Transverse colon (tissue), 4 donors: ENCODE results near the gene DNAJB8. TPM values are rescaled to one million over a fixed set of nuclear protein-coding genes. Genes with fewer than 3 reads are reported as not detected.

Experiments
- DNase-seq: peaks from one replicate; pipeline ENCODE4 v3.0.0-alpha.2; 2019
- H3K27ac ChIP-seq, 4 donors: fragments of 200-600 bp; sonication (generic); 2 replicates each; pipeline ENCODE4 v1.5.1; 2016 to 2018; ENCODE audit warnings: inconsistent platforms in 4 of 4
- H3K27me3 ChIP-seq: fragments of 200-600 bp; sonication (generic); 2 replicates; pipeline ENCODE4 v1.5.1; 2017; ENCODE audit warnings: inconsistent platforms
- H3K36me3 ChIP-seq, 4 donors: fragments of 200-600 bp; sonication (generic); 2 replicates each; pipeline ENCODE4 v1.5.1; 2017 to 2019; ENCODE audit warnings: inconsistent platforms in 4 of 4
- H3K4me1 ChIP-seq, 4 donors: fragments of 200-600 bp; sonication (generic); 2 replicates each; pipeline ENCODE4 v1.5.1; 2017 to 2020; ENCODE audit warnings: inconsistent platforms in 4 of 4
- H3K4me3 ChIP-seq, 4 donors: fragments of 200-600 bp; sonication (generic); 1 replicate in 1 of 4; 2 replicates in 3 of 4; pipeline versions ENCODE4 v1.5.1 to v1.6.1; 2017 to 2019; ENCODE audit warnings: inconsistent platforms in 4 of 4
- H3K9me3 ChIP-seq, 2 donors: fragments of 200-600 bp; sonication (generic); 2 replicates each; pipeline ENCODE4 v1.5.1; 2017 to 2019; ENCODE audit warnings: inconsistent platforms in 2 of 2
- EP300 ChIP-seq: sonication (generic); formaldehyde crosslinking; IDR thresholded peaks from one replicate; pipeline ENCODE4 v1.6.1; 2017; ENCODE audit warnings: antibody characterized with exemption, low read depth
- POLR2A ChIP-seq: fragments of 450-650 bp; IDR thresholded peaks from one replicate; pipeline ENCODE4 v1.6.1; 2016; ENCODE audit warnings: antibody characterized with exemption, mild to moderate bottlenecking, moderate library complexity
- POLR2AphosphoS5 ChIP-seq, 3 donors: sonication (generic); formaldehyde crosslinking; IDR thresholded peaks; one replicate each; pipeline ENCODE4 v1.6.1; 2016; ENCODE audit warnings: antibody characterized with exemption in 3 of 3
- WGBS, 2 donors: methylation state at CpG; one replicate each; pipeline ENCODE4 v1.1.5; 2018; ENCODE audit warnings: low coverage in 1 of 2; 5-methylcytosine and 5-hydroxymethylcytosine counted together
- in situ Hi-C, 4 donors: fragments of 200-750 bp; cut with MboI; loops; one replicate each; pipeline versions ENCODE4 v1.15.0 to v1.15.1; 2017; ENCODE audit warnings: low sequenced_read_pairs in 3 of 4, low pct_ligation_motif_present in 1 of 4, low pct_unique_long_range_greater_than_20kb in 1 of 4
- intact Hi-C: fragments of 100-400 bp; cut with DNase I; formaldehyde crosslinking; loops from one replicate; pipeline ENCODE4 v1.15.1; 2023; ENCODE audit warnings: low total_unique reads
- total RNA-seq, 4 donors: library from RNA; depleted of rRNA; stranded (reverse); fragments of >200 nt; gene quantifications; one replicate each; pipeline ENCODE4 v1.1.0, GENCODE V29; 2016
- TF ChIP-seq, protein P1 (sequence below), 5 experiments: fragments of 200-600 bp in 3 of 5; fragments of 450-650 bp in 2 of 5; sonication (generic) in 3 of 5; IDR thresholded peaks; 1 replicate in 2 of 5; 2 replicates in 3 of 5; pipeline ENCODE4 v1.5.1; 2016 to 2017; ENCODE audit warnings: antibody characterized with exemption in 5 of 5, inconsistent platforms in 3 of 5, mild to moderate bottlenecking in 2 of 5, moderate library complexity in 1 of 5

Gene DNAJB8
- total RNA-seq, 4 donors from 2014 or later = not detected

GRCh38 chr3:128505771-128506170 lies 39.1 kb upstream of the DNAJB8 start:
- WGBS, 2 donors = 78 to 92% methylated on average over 1 to 3 of the region's 3 CpGs
- no peak for DNase-seq
- no peaks in the 10 kb centered on the region for H3K36me3 ChIP-seq
- H3K4me1 ChIP-seq = no peaks in the 10 kb centered on the region
- peaks cover 47% of the 10 kb centered on the region for H3K27me3 ChIP-seq
- H3K4me3 ChIP-seq = no peak overlapping the region
- intact Hi-C loops = no loop called here
- in situ Hi-C loops = no loop called here
- H3K9me3 ChIP-seq = no peaks in the 10 kb centered on the region
- H3K27ac ChIP-seq = no peak overlapping the region
- TF ChIP-seq, protein P1, sequence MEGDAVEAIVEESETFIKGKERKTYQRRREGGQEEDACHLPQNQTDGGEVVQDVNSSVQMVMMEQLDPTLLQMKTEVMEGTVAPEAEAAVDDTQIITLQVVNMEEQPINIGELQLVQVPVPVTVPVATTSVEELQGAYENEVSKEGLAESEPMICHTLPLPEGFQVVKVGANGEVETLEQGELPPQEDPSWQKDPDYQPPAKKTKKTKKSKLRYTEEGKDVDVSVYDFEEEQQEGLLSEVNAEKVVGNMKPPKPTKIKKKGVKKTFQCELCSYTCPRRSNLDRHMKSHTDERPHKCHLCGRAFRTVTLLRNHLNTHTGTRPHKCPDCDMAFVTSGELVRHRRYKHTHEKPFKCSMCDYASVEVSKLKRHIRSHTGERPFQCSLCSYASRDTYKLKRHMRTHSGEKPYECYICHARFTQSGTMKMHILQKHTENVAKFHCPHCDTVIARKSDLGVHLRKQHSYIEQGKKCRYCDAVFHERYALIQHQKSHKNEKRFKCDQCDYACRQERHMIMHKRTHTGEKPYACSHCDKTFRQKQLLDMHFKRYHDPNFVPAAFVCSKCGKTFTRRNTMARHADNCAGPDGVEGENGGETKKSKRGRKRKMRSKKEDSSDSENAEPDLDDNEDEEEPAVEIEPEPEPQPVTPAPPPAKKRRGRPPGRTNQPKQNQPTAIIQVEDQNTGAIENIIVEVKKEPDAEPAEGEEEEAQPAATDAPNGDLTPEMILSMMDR (IDR thresholded peaks at IDR 0.05) = no peak
- no peak for TF ChIP-seq EP300

GRCh38 chr3:128504963-128505730 lies 38.5 kb upstream of the DNAJB8 start:
- 86 to 98% methylated on average over 5 to 12 of the region's 12 CpGs for WGBS, 2 donors
- H3K9me3 ChIP-seq = no peaks in the 10 kb centered on the region
- no peaks in the 10 kb centered on the region for H3K4me1 ChIP-seq
- in situ Hi-C loops = no loop called here
- intact Hi-C loops = no loop called here
- H3K27me3 ChIP-seq = peaks cover 53% of the 10 kb centered on the region
- TF ChIP-seq POLR2AphosphoS5 (IDR thresholded peaks at IDR 0.05) = no peak
- TF ChIP-seq POLR2A = no peak
- TF ChIP-seq EP300 = no peak
- TF ChIP-seq, protein P1 (IDR thresholded peaks at IDR 0.05) = no peak
- no peaks in the 10 kb centered on the region for H3K36me3 ChIP-seq
- H3K27ac ChIP-seq = no peak overlapping the region
- H3K4me3 ChIP-seq = no peak overlapping the region
- no peak for DNase-seq

GRCh38 chr3:128504533-128504915 lies 37.8 kb upstream of the DNAJB8 start:
- H3K27ac ChIP-seq = no peak overlapping the region
- no peaks in the 10 kb centered on the region for H3K9me3 ChIP-seq
- intact Hi-C loops = no loop called here
- no peak for DNase-seq
- no peaks in the 10 kb centered on the region for H3K4me1 ChIP-seq
- no peak overlapping the region for H3K4me3 ChIP-seq
- peaks cover 54% of the 10 kb centered on the region for H3K27me3 ChIP-seq
- TF ChIP-seq, protein P1 (IDR thresholded peaks at IDR 0.05) = no peak
- TF ChIP-seq POLR2A (no peak), EP300 (no peak), POLR2AphosphoS5 (IDR thresholded peaks at IDR 0.05) (no peak)
- in situ Hi-C loops = no loop called here
- no peaks in the 10 kb centered on the region for H3K36me3 ChIP-seq
- 90% methylated on average over 5 of the region's 8 CpGs; no CpG with 5 or more reads in 1 of the 2 donors for WGBS, 2 donors

DNA sequence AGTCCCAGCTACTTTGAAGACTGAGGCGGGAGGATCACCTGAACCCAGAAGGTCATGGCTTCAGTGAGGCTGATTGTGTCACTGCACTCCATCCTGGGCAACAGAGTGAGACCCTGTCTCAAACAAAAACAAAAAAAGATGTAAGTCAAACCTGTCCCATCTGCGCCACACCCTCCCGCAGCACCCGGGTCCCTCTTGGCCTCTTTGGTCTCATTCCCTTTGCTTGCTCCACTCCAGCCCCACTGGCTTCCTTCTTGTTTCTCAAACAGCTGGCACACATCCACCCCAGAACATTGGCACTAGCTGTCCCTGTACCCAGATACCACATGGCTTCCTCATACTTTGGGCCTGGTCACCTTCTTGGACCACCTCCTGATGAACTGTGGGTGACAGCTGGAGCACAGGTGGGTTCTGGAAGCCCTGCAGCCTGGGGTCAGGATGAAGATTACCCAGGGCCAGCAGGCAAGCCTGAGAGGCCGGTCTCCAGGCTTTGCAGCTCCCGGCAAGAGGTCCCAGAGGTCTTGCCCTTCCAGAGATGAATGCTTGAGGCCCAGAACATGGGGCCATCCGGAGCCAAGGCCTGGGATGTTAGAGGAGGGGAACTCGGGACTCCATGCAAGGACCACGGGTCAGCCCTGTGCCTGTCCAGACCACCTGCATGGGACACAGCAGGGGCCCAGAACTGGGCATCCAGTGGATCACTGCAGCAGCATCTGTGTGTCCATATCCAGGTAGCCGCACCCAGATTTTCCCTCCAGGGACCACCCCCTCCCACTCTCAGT lies 37.3 kb upstream of the DNAJB8 start:
- H3K9me3 ChIP-seq = no peaks in the 10 kb centered on the region
- H3K27ac ChIP-seq = no peak overlapping the region
- peaks cover 55% of the 10 kb centered on the region for H3K27me3 ChIP-seq
- TF ChIP-seq POLR2A (no peak), POLR2AphosphoS5 (IDR thresholded peaks at IDR 0.05) (no peak)
- WGBS, 2 donors = 79% methylated on average over 6 of the region's 10 CpGs; no CpG with 5 or more reads in 1 of the 2 donors
- in situ Hi-C loops = no loop called here
- no peak overlapping the region for H3K4me3 ChIP-seq
- no peaks in the 10 kb centered on the region for H3K4me1 ChIP-seq
- intact Hi-C loops = no loop called here
- no peaks in the 10 kb centered on the region for H3K36me3 ChIP-seq
- DNase-seq = no peak
